Measurements from ENCODE around the gene AP1M1.
"Not testable (repeated sequence)": the region's sequence is repeated elsewhere in the genome, so short reads cannot be mapped to it uniquely, and the experiment has no call there.

The AP1M1 gene

GRCh38 chr19:16261584-16262368 is 64.1 kb downstream of the AP1M1 start:
- no peak for DNase-seq (ENCODE audit: low spot score)

GRCh38 chr19:16262618-16263017 is 64.9 kb downstream of the AP1M1 start:
- no peak for DNase-seq (ENCODE audit: low spot score)

- no peak for DNase-seq (ENCODE audit: low spot score)
Measured at GRCh38 chr19:16263141-16263761, 65.5 kb downstream of the AP1M1 start.

- DNase-seq (ENCODE audit: low spot score) = no peak
Measured at GRCh38 chr19:16265205-16265604, 67.5 kb downstream of the AP1M1 start.

DNA sequence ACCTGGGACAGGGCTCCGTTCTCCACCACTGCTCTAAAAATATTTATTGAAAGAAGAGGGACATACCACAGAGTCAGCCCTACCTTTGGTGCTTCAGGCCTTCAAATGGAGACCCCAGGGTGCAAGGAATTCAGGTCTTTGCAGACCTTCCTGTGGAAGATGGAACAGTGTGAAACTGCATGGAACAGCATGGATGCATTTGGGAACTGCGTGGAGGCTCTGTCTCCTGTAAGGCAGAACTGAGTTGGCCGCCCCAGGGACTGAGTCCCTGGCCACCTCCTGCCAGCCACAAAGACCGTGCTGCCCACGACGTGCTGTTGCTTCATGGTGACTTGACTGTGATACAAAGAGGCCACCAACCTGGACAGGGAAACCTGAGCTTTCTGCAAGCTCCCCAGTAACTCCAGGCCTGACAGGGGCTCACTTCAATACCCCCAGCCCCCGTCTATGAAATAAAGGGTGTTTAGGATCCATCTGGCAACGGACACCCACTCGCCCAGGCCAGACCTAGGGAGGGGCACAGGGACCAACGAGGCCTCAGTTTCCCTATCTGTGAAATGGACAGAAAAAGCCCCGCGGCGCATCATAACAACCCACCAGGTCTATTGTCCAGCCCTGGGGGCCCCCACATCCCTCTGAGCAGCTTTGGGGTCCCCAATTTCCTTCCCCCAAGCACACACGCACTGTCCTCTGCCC is 68.3 kb downstream of the AP1M1 start:
- DNase-seq (ENCODE audit: low spot score) = no peak

DNA sequence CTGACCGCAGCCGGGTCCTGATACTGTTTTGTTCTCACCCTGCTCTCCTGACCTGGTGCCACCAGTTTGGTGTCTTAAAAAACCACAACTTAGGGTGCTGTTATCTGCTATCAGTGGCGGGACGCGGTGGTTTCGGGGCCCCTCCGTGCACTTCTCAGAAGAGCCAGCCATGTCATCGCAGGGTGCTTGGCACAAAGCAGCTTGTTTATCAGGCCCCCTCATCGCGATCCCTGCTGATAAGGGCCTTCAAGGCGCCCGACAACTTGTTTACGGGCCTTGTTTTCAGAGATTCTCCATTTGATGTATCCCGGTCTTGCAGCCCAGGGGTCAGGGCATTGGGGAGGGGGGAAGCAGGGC is 68.9 kb downstream of the AP1M1 start:
- no peak for DNase-seq (ENCODE audit: low spot score)

DNA sequence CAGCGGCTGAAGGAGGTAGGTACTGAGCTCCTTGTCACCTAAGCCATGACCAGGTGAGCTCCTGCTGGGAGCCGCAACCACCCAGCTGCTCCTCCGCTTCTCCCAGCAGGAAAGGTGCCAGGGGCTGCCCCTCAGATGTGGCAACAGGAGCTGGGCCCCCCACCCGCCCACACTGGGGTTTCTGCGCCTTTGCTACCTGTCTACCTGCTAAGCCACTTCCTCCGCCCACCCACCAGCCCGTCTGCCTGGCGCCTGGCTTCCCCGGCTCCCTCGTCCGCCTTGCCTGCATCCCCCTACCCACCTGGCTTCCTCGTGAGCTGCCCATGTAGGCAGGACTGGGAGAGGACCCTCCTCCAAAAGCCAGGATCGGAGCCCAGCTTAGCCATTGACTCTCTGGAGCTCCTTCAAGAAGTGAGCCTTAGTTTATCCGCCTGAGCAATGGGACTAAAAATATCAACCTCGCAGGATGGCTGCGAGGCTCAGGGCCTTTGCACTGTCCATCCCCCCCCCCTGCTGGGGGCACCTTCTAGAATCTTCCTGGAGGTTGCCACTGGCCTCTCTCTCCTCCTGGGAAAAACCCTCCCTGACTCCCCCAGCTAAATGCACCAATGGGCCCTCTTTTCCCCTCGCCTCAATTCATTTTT is 71.1 kb downstream of the AP1M1 start:
- DNase-seq (ENCODE audit: low spot score) = no peak

DNA sequence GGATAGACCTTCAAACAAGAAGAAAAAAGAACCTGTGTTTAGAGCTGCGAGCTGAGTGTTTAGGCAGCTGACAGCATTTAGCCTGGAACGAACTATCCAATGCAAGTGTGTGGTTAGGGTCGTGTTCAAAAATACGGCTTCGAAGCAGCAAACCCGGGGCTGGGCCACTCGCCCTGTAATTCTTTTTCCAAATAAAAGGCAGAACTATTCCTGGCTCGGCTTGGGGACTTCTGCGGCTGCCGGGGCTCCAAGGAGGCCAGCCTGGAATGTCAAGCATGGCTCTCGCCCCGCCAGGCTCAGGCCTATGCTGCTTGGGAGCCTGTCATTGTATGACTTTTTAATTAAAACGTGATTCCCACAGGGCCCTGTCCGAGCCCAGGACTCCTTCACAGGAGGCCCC is 75.2 kb downstream of the AP1M1 start:
- DNase-seq (ENCODE audit: low spot score) = peak; percentile 55

- DNase-seq (ENCODE audit: low spot score) = no peak
Measured at GRCh38 chr19:16274447-16274846, 76.7 kb downstream of the AP1M1 start.

DNA sequence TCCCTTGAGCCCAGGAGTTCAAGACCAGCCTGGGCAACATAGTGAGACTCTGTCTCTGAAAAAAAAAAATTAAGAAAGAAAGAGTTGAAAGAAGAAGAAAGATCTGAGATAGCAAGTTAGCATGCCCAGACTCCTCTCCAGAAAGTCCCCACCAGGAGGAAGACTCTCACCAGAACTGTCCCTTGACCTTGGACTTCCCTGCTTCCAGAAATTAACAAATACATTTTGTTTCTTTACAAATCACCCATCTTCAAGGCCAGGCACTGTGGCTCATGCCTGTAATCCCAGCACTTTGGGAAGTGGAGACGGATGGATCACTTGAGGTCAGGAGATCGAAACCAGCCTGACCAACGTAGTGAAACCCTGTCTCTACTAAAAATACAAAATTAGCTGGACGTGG is 82.6 kb downstream of the AP1M1 start:
- no peak for DNase-seq (ENCODE audit: low spot score)

DNA sequence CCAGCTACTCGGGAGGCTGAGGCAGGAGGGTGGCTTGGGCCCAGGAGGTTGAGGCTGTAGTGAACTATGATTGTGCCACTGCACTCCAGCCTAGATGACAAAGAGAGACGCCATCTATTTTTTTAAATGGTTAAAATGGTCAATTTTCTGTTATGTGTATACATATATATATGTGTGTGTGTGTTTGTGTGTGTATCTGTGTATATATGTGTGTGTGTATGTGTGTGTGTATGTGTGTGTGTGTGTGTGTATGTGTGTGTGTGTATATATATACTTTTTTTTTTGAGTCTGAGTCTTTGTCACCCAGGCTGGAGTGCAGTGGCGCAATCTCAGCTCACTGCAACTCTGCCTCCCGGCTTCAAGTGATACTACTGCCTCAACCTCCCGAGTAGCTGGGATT is 84.0 kb downstream of the AP1M1 start:
- DNase-seq (ENCODE audit: low spot score) = no peak

GRCh38 chr19:16283210-16284061 is 85.7 kb downstream of the AP1M1 start:
- DNase-seq (ENCODE audit: low spot score) = peak; percentile 63

DNA sequence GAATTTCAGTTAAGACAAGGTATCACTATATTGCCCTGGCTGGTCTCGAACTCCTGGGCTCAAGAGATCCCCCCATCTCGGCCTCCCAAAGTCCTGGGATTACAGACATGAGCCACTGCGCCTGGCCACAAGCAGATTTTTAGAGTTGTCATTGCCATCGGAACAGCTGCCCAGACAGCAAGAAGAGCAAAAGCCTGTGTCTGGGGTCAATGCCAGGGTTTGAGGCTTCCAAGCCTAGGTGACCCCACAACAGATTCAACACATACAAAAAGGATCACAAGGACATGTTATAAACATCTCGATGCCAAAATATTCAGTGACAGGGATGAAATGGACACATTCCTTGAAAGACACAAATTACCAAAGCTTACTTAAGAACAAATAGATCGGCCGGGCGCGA is 86.8 kb downstream of the AP1M1 start:
- DNase-seq (ENCODE audit: low spot score) = no peak

GRCh38 chr19:16285079-16285478 is 87.4 kb downstream of the AP1M1 start:
- not testable (repeated sequence) for DNase-seq (ENCODE audit: low spot score)

DNA sequence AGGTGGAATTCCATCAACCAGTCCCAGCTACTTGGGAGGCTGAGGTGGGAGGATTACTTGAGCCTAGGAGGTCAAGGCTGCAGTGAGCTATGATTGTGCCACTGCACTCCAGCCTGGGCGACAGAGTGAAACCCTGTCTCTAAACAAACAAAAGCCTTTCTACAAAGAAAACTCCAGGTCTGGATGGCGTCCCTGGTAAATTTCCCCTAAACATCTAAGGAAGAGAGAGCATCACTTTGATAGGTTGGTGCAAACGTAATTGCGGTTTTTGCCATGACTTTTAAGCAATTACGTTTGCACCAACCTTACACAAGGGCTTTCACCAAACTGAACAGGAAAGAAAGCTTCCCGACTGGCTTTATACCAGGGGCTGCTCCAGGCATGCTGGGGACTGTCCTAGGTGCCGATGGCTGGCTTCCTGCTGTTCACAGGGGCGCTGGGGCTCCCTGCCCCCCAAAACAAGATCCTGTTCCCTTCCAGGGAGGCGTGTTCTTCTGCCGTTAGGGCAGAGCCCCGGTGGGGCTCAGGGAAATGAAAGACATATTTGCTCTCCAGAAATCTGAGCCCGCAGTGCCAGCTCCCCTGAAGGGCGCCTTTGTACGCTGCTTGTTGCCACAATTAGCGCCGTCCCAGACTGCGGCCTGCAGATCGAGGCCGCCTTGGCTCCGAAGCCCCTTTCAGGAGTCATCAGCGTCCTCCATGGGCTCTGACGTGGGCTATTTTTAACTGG is 88.2 kb downstream of the AP1M1 start:
- DNase-seq (ENCODE audit: low spot score) = no peak

DNA sequence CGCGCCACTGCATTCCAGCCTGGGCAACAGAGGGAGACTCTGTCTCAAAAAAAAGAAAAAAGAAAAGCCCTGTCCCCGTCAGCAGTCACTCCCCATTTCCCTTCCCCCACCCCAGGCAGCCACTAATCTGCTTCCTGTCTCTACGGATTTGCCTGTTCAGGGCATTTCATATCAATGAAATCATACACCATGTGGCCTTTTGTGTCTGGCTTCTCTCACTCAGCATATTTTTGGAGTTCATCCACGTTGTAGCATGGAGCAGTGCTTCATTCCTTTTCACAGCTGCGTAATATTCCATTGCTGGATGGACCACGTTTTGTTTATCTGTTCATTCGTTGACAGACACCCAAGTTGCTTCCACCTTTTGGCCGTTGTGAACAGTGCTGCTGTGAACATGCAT is 90.8 kb downstream of the AP1M1 start:
- no peak for DNase-seq (ENCODE audit: low spot score)

- no peak for DNase-seq (ENCODE audit: low spot score)
Measured at GRCh38 chr19:16289594-16289993, 91.9 kb downstream of the AP1M1 start.

DNA sequence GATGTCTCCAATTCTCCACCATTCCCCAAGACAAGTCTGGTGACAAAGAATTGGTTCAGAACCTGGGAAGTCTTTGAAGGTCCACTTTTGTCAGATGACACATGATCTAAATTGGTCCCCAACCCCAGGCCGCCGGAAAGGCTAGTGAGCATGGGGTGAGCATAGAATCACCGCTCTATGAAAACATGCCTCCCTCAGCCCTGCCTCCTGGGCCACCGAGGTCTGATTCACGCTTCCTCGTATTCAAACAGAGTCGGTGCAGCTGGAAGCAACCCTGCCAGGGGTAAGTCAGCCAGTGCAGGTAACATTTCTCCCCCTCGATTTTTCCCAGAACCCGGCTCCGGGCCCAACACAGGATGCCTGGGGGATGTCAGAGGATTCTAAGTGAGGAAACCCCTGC is 93.0 kb downstream of the AP1M1 start:
- no peak for DNase-seq (ENCODE audit: low spot score)

- peak; percentile 89 for DNase-seq (ENCODE audit: low spot score)
Measured at GRCh38 chr19:16293118-16294091, 95.7 kb downstream of the AP1M1 start.

DNA sequence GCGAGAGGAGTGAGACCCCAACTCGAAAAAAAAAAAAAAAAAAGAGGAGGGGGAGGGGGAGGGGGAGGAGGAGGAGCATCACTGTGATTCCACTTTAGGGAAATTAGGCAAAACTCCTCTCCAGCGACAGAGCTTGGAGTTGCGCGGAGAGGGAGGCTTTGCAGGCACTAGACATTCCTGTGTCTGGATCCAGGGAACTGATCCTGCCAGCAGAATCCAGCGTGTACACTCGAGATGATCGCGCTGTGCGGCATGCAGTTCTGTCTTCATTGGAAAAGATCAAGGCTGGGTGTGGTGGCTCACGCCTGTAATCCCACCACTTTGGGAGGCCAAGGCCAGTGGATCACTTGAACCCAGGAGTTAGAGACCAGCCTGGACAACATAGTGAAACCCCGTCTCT is 97.3 kb downstream of the AP1M1 start:
- no peak for DNase-seq (ENCODE audit: low spot score)

Measured in AG08396 (cell line).